NB4 (cell line): ENCODE measurements around the gene AKR1E2.

Source experiments
- CTCF ChIP-seq: IDR thresholded peaks from one replicate; pipeline ENCODE4 v1.5.1; 2012; ENCODE audit warnings: low read depth, low read length
- MYC ChIP-seq: IDR thresholded peaks from 2 replicates; pipeline ENCODE4 v1.6.1; 2011; ENCODE audit warnings: low read depth, low read length
- POLR2A ChIP-seq: IDR thresholded peaks from 2 replicates; pipeline ENCODE4 v1.6.1; 2011; ENCODE audit warnings: mild to moderate bottlenecking; ENCODE audit not compliant: insufficient read length; ENCODE audit errors: extremely low read depth
- TF ChIP-seq, protein P1 (sequence below): IDR thresholded peaks from 2 replicates; pipeline ENCODE4 v1.6.1; 2011; ENCODE audit warnings: low read depth, low read length

GRCh38 chr10:4839353-4839752, 13.3 kb downstream of the AKR1E2 start:
- no peak for TF ChIP-seq CTCF
- TF ChIP-seq, protein P1, sequence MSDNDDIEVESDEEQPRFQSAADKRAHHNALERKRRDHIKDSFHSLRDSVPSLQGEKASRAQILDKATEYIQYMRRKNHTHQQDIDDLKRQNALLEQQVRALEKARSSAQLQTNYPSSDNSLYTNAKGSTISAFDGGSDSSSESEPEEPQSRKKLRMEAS = no peak
- no peak for TF ChIP-seq POLR2A
- no peak for TF ChIP-seq MYC
